ENCODE data around the gene CUTA. TPM values are rescaled to one million over a fixed set of nuclear protein-coding genes. Genes with fewer than 3 reads are reported as not detected.

The CUTA gene
- polyA plus RNA-seq, 1 of the 3 experiments (the other 2 are of a cell fraction), result 444 TPM

- Histone ChIP-seq H3K9ac (no peak overlapping the region), H3K36me3 (replicated peaks in 1 of 2; ENCODE audit: control insufficient read depth in 1 of 2, insufficient read depth in 2 of 2, low read length in 1 of 2) (no peaks in the 10 kb centered on the region), H3K4me2 (no peak overlapping the region), H3F3A (replicated peaks; ENCODE audit: insufficient read depth) (no peaks in the 10 kb centered on the region), H3K4me3 (ENCODE audit: low read depth in 2 of 2, low read length in 1 of 2) (no peak overlapping the region), H3K27ac (ENCODE audit: low read depth in 2 of 2, low read length in 1 of 2) (no peak overlapping the region), H3K79me2 (ENCODE audit: insufficient read depth) (no peaks in the 10 kb centered on the region), H2AFZ (ENCODE audit: low read depth) (no peak overlapping the region), H3K27me3 (ENCODE audit: insufficient read depth) (no peaks in the 10 kb centered on the region), H3K9me2 (no peaks in the 10 kb centered on the region), H3K9me3 (no peaks in the 10 kb centered on the region), H4K20me1 (ENCODE audit: insufficient read depth) (no peaks in the 10 kb centered on the region), H3K4me1 (ENCODE audit: control insufficient read depth in 1 of 2, insufficient read depth in 2 of 2, low read depth in 1 of 2, low read length in 1 of 2) (no peaks in the 10 kb centered on the region)
- DNase-seq, result no peak
- 59% methylated on average over 4 of the region's 4 CpGs for WGBS (ENCODE audit: low lambda C conversion rate)
- CTCF ChIA-PET, result interaction anchor here (1.3 to 1.4 kb wide), 2 partner anchors 10 to 18 kb away, joined by 3 to 4 read pairs; no protein-coding TSS in a partner anchor
- TF ChIP-seq USF1 (IDR thresholded peaks at IDR 0.05; ENCODE audit: borderline replicate concordance, low read depth), result no peak
- TF ChIP-seq, protein P1, sequence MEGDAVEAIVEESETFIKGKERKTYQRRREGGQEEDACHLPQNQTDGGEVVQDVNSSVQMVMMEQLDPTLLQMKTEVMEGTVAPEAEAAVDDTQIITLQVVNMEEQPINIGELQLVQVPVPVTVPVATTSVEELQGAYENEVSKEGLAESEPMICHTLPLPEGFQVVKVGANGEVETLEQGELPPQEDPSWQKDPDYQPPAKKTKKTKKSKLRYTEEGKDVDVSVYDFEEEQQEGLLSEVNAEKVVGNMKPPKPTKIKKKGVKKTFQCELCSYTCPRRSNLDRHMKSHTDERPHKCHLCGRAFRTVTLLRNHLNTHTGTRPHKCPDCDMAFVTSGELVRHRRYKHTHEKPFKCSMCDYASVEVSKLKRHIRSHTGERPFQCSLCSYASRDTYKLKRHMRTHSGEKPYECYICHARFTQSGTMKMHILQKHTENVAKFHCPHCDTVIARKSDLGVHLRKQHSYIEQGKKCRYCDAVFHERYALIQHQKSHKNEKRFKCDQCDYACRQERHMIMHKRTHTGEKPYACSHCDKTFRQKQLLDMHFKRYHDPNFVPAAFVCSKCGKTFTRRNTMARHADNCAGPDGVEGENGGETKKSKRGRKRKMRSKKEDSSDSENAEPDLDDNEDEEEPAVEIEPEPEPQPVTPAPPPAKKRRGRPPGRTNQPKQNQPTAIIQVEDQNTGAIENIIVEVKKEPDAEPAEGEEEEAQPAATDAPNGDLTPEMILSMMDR (IDR thresholded peaks at IDR 0.05), result peak; percentile 54
- 0 out of 2 replicates have a peak, but pooled peaks have one; percentile 18 for TF ChIP-seq RAD21 (IDR thresholded peaks at IDR 0.05; ENCODE audit: low read length)
- TF ChIP-seq GATA2 (CRISPR knock-in tag; IDR thresholded peaks at IDR 0.05), result no peak
- POLR2A ChIA-PET, result no interaction called here
Measured at GRCh38 chr6:33384581-33385020, 33.3 kb downstream of the CUTA start.

GRCh38 chr6:33383427-33384185 is 34.3 kb downstream of the CUTA start:
- H3F3A ChIP-seq (replicated peaks; ENCODE audit: insufficient read depth), result no peaks in the 10 kb centered on the region
- H3K9me3 ChIP-seq, result no peaks in the 10 kb centered on the region
- H3K4me1 ChIP-seq (ENCODE audit: control insufficient read depth in 1 of 2, insufficient read depth in 2 of 2, low read depth in 1 of 2, low read length in 1 of 2), result no peaks in the 10 kb centered on the region
- no peak overlapping the region for H3K27ac ChIP-seq (ENCODE audit: low read depth in 2 of 2, low read length in 1 of 2)
- no peaks in the 10 kb centered on the region for H3K79me2 ChIP-seq (ENCODE audit: insufficient read depth)
- no peaks in the 10 kb centered on the region for H3K9me2 ChIP-seq
- POLR2A ChIA-PET, result no interaction called here
- no peak for DNase-seq
- no peaks in the 10 kb centered on the region for H3K27me3 ChIP-seq (ENCODE audit: insufficient read depth)
- no peaks in the 10 kb centered on the region for H4K20me1 ChIP-seq (ENCODE audit: insufficient read depth)
- H3K9ac ChIP-seq, result no peak overlapping the region
- no peak overlapping the region for H3K4me2 ChIP-seq
- CTCF ChIA-PET, result interaction anchor here (0.7 to 1.4 kb wide), 3 partner anchors 9 to 117 kb away, joined by 3 to 4 read pairs (median 3); no protein-coding TSS in a partner anchor
- no peaks in the 10 kb centered on the region for H3K36me3 ChIP-seq (replicated peaks in 1 of 2; ENCODE audit: control insufficient read depth in 1 of 2, insufficient read depth in 2 of 2, low read length in 1 of 2)
- no peak overlapping the region for H3K4me3 ChIP-seq (ENCODE audit: low read depth in 2 of 2, low read length in 1 of 2)
- no peak for TF ChIP-seq NRF1 (IDR thresholded peaks at IDR 0.05; ENCODE audit: low read depth, low read length)
- no peak for TF ChIP-seq SIN3A (IDR thresholded peaks at IDR 0.05; ENCODE audit: borderline replicate concordance, low read depth, low read length)
- no peak overlapping the region for H2AFZ ChIP-seq (ENCODE audit: low read depth)
- WGBS (ENCODE audit: low lambda C conversion rate), result 70% methylated on average over 9 of the region's 10 CpGs

Measured in SK-N-SH (cell line).